Heart right ventricle (tissue), 16 donors: ENCODE data around the gene PTGR2. TPM values are rescaled to one million over a fixed set of nuclear protein-coding genes. Genes with fewer than 3 reads are reported as not detected.

Source experiments
- ATAC-seq, 8 donors: fragments of 200-7000 bp; cut with Tn5 transposase; one replicate each; pipeline ENCODE4 v1.9.1; 2020; ENCODE audit warnings: mild to moderate bottlenecking in 8 of 8, moderate library complexity in 8 of 8, moderate number of reproducible peaks in 1 of 8
- DNase-seq, 2 donors: peaks; one replicate each; pipeline ENCODE4 v3.0.0-alpha.2; 2020
- H3K27ac ChIP-seq, 10 donors: fragments of 200-600 bp; sonication (generic) in 2 of 10; one replicate each; pipeline versions ENCODE4 v1.5.0 to v1.8.0; 2020 to 2022; ENCODE audit warnings: mild to moderate bottlenecking in 3 of 10
- H3K27me3 ChIP-seq, 7 donors: fragments of 200-600 bp; one replicate each; pipeline ENCODE4 v1.8.0; 2021 to 2022; ENCODE audit warnings: mild to moderate bottlenecking in 2 of 7
- H3K36me3 ChIP-seq, 9 donors: fragments of 200-600 bp; sonication (generic) in 1 of 9; one replicate each; pipeline versions ENCODE4 v1.5.0 to v1.8.0; 2020 to 2022; ENCODE audit warnings: mild to moderate bottlenecking in 2 of 9
- H3K4me1 ChIP-seq, 9 donors: fragments of 200-600 bp; sonication (generic) in 1 of 9; one replicate each; pipeline versions ENCODE4 v1.5.0 to v1.8.0; 2020 to 2022; ENCODE audit warnings: mild to moderate bottlenecking in 4 of 9
- H3K4me3 ChIP-seq, 10 donors: fragments of 200-600 bp; sonication (generic) in 2 of 10; one replicate each; pipeline versions ENCODE4 v1.5.0 to v1.8.0; 2020 to 2022; ENCODE audit warnings: mild to moderate bottlenecking in 7 of 10, moderate library complexity in 2 of 10
- H3K9me3 ChIP-seq, 11 donors: fragments of 200-600 bp in 10 of 11; sonication (generic) in 2 of 11; one replicate each; pipeline versions ENCODE4 v1.5.0 to v1.8.0; 2013 to 2022; ENCODE audit warnings: mild to moderate bottlenecking in 2 of 11, control low read depth in 1 of 11, moderate library complexity in 1 of 11
- CTCF ChIP-seq, 9 donors: fragments of 200-600 bp; sonication (generic) in 2 of 9; IDR thresholded peaks; one replicate each; pipeline versions ENCODE4 v1.5.0 to v1.8.0; 2021 to 2022; ENCODE audit warnings: antibody characterized with exemption in 9 of 9, mild to moderate bottlenecking in 5 of 9, moderate library complexity in 1 of 9
- WGBS, 2 donors: extraction: QIAGEN DNeasy Blood & Tissue Kit; methylation state at CpG; one replicate each; pipeline ENCODE4 v1.1.7; 2013; ENCODE audit warnings: inconsistent platforms in 1 of 2; 5-methylcytosine and 5-hydroxymethylcytosine counted together
- intact Hi-C, 10 donors: fragments of 100-400 bp; cut with DNase I; formaldehyde crosslinking; loops; one replicate each; pipeline versions ENCODE4 v1.11.1 to v1.14.2; 2022
- long read RNA-seq, 3 donors: library from polyadenylated mRNA; unstranded; transcript quantifications; one replicate each; pipeline ENCODE4 v2.0.0, GENCODE V29; 2020 to 2021
- polyA plus RNA-seq, 2 donors: library from polyadenylated mRNA; stranded (reverse); fragments of 200-250 nt; gene quantifications; one replicate each; pipeline ENCODE4 v1.2.3, GENCODE V29; 2013
- total RNA-seq, 10 donors: library from RNA; stranded (reverse); fragmentation: NEBNext Ultra II Directional in 3 of 10; extraction: Animal tissue kit (Norgen Biotek cat#: 25700) in 3 of 10; gene quantifications; one replicate each; pipeline versions ENCODE4 v1.2.1 to v1.2.4, GENCODE V29; 2021 to 2023
- donor health status: Arrhythmogenic right ventricular cardiomyopathy.
- donor health status: ischemic (EF 13 %, LVEDD 7.1; RV severe dilation, severe dysfunction).
- donor health status: healthy with polysubstance abuse.
- donor health status: DM: no; HTN: yes; CAD: no.
- donor health status: DM: no; HTN: no; CAD: no.
- donor health status: ischemic (EF 25% LVEDD 6.9; RV normal size, moderate dysfunction).
- donor health status: ischemic (EF 25% LVEDD 5.7; RV mildly dilated, moderate dysfunction).
- donor health status: healthy.
- donor health status: DM: yes; HTN: yes; CAD: no.
- donor health status: Ischemic cardiomyopathy.
- donor health status: ischemic (EF 35%, LVEDD 5.7; RV mildly dilated, moderate dysfunction).
- donor health status: nonischemic (EF 11% LVEDD 7.7; RV severe dilation, severe dysfunction).
- donor health status: DM: yes; HTN: yes; CAD: no.
- donor health status: PGD.
- donor health status: ischemic (EF 29% LVEDD 5.4; RV normal size, mild dysfunction).
- donor health status: nonischemic (EF 23%, LVEDD 6.1; RV moderate dilation, normal function).

The PTGR2 gene
- 10 to 100 TPM; 24.8 to 48.7 (median 36.7) TPM for total RNA-seq
- polyA plus RNA-seq = 10 to 100 TPM in 1 of 2 donors, 1 to 10 TPM in 1; 9.5 to 21.7 TPM
- long read RNA-seq, donor 1, transcript PTGR2-204 (10 exons, 2,543 nt) = minor isoform, 7 of 42 reads
- long read RNA-seq, donor 1, transcript PTGR2-205 (10 exons, 3,851 nt) = major isoform, 28 of 42 reads
- long read RNA-seq, donor 1, partial matches to known transcripts = 1 of 42 reads
- long read RNA-seq, donor 1, other reads (novel, unspliced or antisense) = 6 of 42 reads
- long read RNA-seq, donor 2, transcript PTGR2-204 (10 exons, 2,543 nt) = minor isoform, 14 of 56 reads
- long read RNA-seq, donor 2, transcript PTGR2-205 (10 exons, 3,851 nt) = major isoform, 32 of 56 reads
- long read RNA-seq, donor 2, partial matches to known transcripts = 1 of 56 reads
- long read RNA-seq, donor 2, other reads (novel, unspliced or antisense) = 5 of 56 reads
- long read RNA-seq, donor 3, transcript PTGR2-201 (10 exons, 2,559 nt) = minor isoform, 8 of 134 reads
- long read RNA-seq, donor 3, transcript PTGR2-205 (10 exons, 3,851 nt) = major isoform, 80 of 134 reads
- long read RNA-seq, donor 3, transcript PTGR2-204 (10 exons, 2,543 nt) = minor isoform, 26 of 134 reads
- long read RNA-seq, donor 3, partial matches to known transcripts = 5 of 134 reads
- long read RNA-seq, donor 3, other reads (novel, unspliced or antisense) = 15 of 134 reads

GRCh38 chr14:73851567-73852382 is at the start of gene PTGR2:
TSS of gene PTGR2 (plus strand) at chr14:73851831. CDS start at chr14:73858863, 7,032 bp downstream.
- ATAC-seq (peak; percentile 98 to 99 (median 98)), DNase-seq (peak; percentile 95 to 97)
- Histone ChIP-seq H3K27ac (peak within 1 kb of the TSS; percentile 76 to 97 (median 93)), H3K27me3 (no peaks in the 10 kb centered on the region), H3K9me3 (no peaks in the 10 kb centered on the region), H3K36me3 (peaks cover 0 to 4% (median 0%) of the 10 kb centered on the region in 9 donors), H3K4me1 (peaks cover 4 to 17% (median 15%) of the 10 kb centered on the region in 9 donors), H3K4me3 (peak within 1 kb of the TSS; percentile 49 to 82 (median 62))
- peak in 2 of 9 donors; percentile 14 to 18 for TF ChIP-seq CTCF (IDR thresholded peaks at IDR 0.05)
- intact Hi-C loops = loop anchor here in 2 of 10 donors (5.0 kb wide), 1 partner anchor 36 kb away; the partner anchor contains the start of gene ZNF410 (in 2 of the 2)
- 1 to 2% methylated on average over 51 of the region's 51 CpGs for WGBS, 2 donors

DNA sequence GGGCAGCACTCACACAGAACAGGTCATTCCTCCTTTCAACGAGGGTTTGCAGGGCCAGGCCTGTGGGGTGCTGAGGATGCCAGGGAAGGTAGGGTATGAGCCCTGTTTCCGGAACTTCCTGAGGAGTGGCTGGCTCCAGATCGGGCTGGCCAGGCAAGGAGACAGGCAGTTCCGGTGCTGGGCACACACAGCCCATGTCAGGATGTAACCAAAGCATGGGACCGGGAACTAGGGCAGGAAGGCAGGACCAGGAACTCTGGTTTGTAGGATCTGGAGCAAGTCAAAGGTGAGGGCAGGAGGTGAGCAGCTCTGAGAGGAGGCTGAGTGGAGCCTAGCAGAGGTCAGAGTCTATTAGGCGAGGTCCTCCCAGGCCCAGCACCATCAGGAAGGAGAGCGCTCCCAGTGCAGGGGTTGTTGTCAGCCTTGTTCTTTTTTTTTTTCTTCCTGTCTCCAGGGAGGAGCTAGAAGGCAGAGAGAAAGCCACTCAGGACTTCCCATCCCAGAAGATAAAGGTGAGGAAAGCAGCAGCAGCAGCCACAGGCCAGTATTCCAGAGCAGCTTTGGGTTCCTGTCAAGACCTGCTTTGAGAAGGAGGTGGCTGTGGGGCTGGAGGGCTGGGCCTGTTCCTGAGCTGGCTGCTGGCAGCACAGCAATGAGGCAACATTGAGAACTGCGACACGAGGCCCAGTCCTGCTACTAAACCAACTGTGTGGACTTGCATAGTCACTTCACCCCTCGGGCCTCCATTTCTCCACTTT is 49.0 kb upstream of the PTGR2 start:
- WGBS, 2 donors = 73 to 85% methylated on average over 10 of the region's 10 CpGs
- no peak for TF ChIP-seq CTCF (IDR thresholded peaks at IDR 0.05)
- Histone ChIP-seq H3K36me3 (peaks cover 0 to 13% (median 0%) of the 10 kb centered on the region in 9 donors), H3K27ac (peak overlapping the region in 3 of 10 donors; percentile 4 to 9 (median 7)), H3K27me3 (no peaks in the 10 kb centered on the region), H3K9me3 (no peaks in the 10 kb centered on the region), H3K4me1 (peaks cover 0 to 10% (median 0%) of the 10 kb centered on the region in 9 donors), H3K4me3 (no peak overlapping the region)
- ATAC-seq (peak in 6 of 8 donors; percentile 12 to 47 (median 21)), DNase-seq (no peak)
- intact Hi-C loops = no loop called here

DNA sequence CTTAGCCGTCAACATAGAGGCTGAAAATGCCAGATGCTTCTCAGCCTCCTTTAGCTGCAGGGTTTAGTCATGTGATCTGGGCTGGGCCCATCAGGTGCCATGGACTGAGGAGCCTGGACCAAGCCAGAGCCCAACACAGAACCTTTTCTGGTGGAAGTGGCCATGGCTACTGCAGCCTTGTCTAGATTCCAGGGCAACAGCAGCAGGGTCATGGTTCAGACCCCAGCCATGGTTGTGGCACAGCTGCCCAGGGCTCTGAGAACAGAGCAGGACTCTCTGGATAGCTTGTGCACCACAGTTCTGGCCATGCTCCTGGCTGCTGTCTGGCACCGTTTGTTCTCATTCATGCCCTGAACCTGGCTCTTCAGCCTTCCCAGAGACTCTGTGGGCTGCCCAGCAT is 47.0 kb upstream of the PTGR2 start:
- H3K36me3 ChIP-seq = peaks cover 0 to 13% (median 0%) of the 10 kb centered on the region in 9 donors
- DNase-seq (no peak), ATAC-seq (no peak)
- WGBS, 2 donors = 89 to 90% methylated on average over 2 of the region's 2 CpGs
- no peak overlapping the region for H3K27ac ChIP-seq
- H3K27me3 ChIP-seq = no peaks in the 10 kb centered on the region
- H3K9me3 ChIP-seq = no peaks in the 10 kb centered on the region
- no peak for TF ChIP-seq CTCF (IDR thresholded peaks at IDR 0.05)
- no peak overlapping the region for H3K4me3 ChIP-seq
- H3K4me1 ChIP-seq = peaks cover 0 to 10% (median 0%) of the 10 kb centered on the region in 9 donors
- intact Hi-C loops = no loop called here
